GM18861 (cell line): ENCODE data around the gene SELENOI.
"Not testable (repeated sequence)": the region's sequence is repeated elsewhere in the genome, so short reads cannot be mapped to it uniquely, and the experiment has no call there.

Experiments
- ATAC-seq: cut with Tn5 transposase; IDR thresholded peaks from one replicate; pipeline ENCODE4 v1.9.1; 2021; ENCODE audit not compliant: unreplicated experiment

Gene SELENOI

GRCh38 chr2:26345545-26346453 is at the start of gene SELENOI:
Gene SELENOI (plus strand): TSS chr2:26346143. CDS start chr2:26346233, 90 bp downstream.
- peak; percentile 87 for ATAC-seq

- no peak for ATAC-seq
These were observed 48.9 kb upstream of the SELENOI start for GRCh38 chr2:26297061-26297460.

- no peak for ATAC-seq
These were observed 47.7 kb upstream of the SELENOI start for GRCh38 chr2:26298286-26298637.

GRCh38 chr2:26298638-26299393 is 47.1 kb upstream of the SELENOI start:
- no peak for ATAC-seq

GRCh38 chr2:26299471-26300101 is 46.4 kb upstream of the SELENOI start:
- no peak for ATAC-seq

- no peak for ATAC-seq
These were observed 45.6 kb upstream of the SELENOI start for GRCh38 chr2:26300234-26300925.

- ATAC-seq = no peak
These were observed 43.1 kb upstream of the SELENOI start for GRCh38 chr2:26302846-26303245.

- not testable (repeated sequence) for ATAC-seq
These were observed 40.8 kb upstream of the SELENOI start for GRCh38 chr2:26305094-26305493.

- ATAC-seq = no peak
These were observed 40.4 kb upstream of the SELENOI start for GRCh38 chr2:26305540-26305939.

- no peak for ATAC-seq
These were observed 36.0 kb upstream of the SELENOI start for GRCh38 chr2:26309921-26310320.

GRCh38 chr2:26312471-26312870 is 33.5 kb upstream of the SELENOI start:
- no peak for ATAC-seq

- ATAC-seq = no peak
These were observed 32.5 kb upstream of the SELENOI start for GRCh38 chr2:26313446-26313845.

GRCh38 chr2:26314243-26314642 is 31.7 kb upstream of the SELENOI start:
- ATAC-seq = no peak

- ATAC-seq = no peak
These were observed 29.9 kb upstream of the SELENOI start for GRCh38 chr2:26316041-26316440.

- ATAC-seq = no peak
These were observed 29.1 kb upstream of the SELENOI start for GRCh38 chr2:26316845-26317244.

GRCh38 chr2:26317377-26318105 is 28.4 kb upstream of the SELENOI start:
- no peak for ATAC-seq

- ATAC-seq = no peak
These were observed 27.0 kb upstream of the SELENOI start for GRCh38 chr2:26318950-26319349.

GRCh38 chr2:26324479-26324878 is 21.5 kb upstream of the SELENOI start:
- not testable (repeated sequence) for ATAC-seq

GRCh38 chr2:26324903-26325302 is 21.0 kb upstream of the SELENOI start:
- no peak for ATAC-seq

GRCh38 chr2:26325851-26326250 is 20.1 kb upstream of the SELENOI start:
- ATAC-seq = no peak
